ENCODE results near the gene RPLP1. TPM values are rescaled to one million over a fixed set of nuclear protein-coding genes. Genes with fewer than 3 reads are reported as not detected.

The RPLP1 gene
- total RNA-seq, 1 experiment from 2014 or later = 1,587 TPM

GRCh38 chr15:69486481-69487110 is 34.0 kb downstream of the RPLP1 start:
- no peak for TF ChIP-seq CTCF (IDR thresholded peaks at IDR 0.05; ENCODE audit: insufficient read depth in 1 of 2, low read depth in 1 of 2, low read length in 1 of 2, severe bottlenecking in 1 of 2, unreplicated experiment in 1 of 2)

GRCh38 chr15:69489073-69489571 is 36.5 kb downstream of the RPLP1 start:
- BruUV-seq (replicated peaks) = no TSS peak
- H3K27ac Mint-ChIP-seq (ENCODE audit: unreplicated experiment) = no peak overlapping the region
- DNase-seq = no peak
- CTCF ChIA-PET = no interaction called here
- no peaks in the 10 kb centered on the region for H3K9me3 Mint-ChIP-seq (ENCODE audit: unreplicated experiment)
- Histone ChIP-seq H3K36me3 (ENCODE audit: control insufficient read depth, insufficient read depth, low read length) (no peaks in the 10 kb centered on the region), H3K4me1 (no peaks in the 10 kb centered on the region), H3K9me3 (no peaks in the 10 kb centered on the region), H3K4me3 (ENCODE audit: low read depth, low read length) (no peak overlapping the region), H3K27me3 (replicated peaks; ENCODE audit: control insufficient read depth, insufficient read depth, low read length) (no peaks in the 10 kb centered on the region)
- H3K36me3 Mint-ChIP-seq (ENCODE audit: insufficient read depth, unreplicated experiment) = no peaks in the 10 kb centered on the region
- intact Hi-C loops (cut with micrococcal nuclease; ENCODE audit: unreplicated experiment) = no loop called here
- no peak overlapping the region for H3K4me3 Mint-ChIP-seq (ENCODE audit: unreplicated experiment)
- peaks cover 6% of the 10 kb centered on the region for H3K4me1 Mint-ChIP-seq (ENCODE audit: low read depth, unreplicated experiment)
- TF ChIP-seq CTCF (IDR thresholded peaks at IDR 0.05; ENCODE audit: insufficient read depth in 1 of 2, low read depth in 1 of 2, low read length in 1 of 2, severe bottlenecking in 1 of 2, unreplicated experiment in 1 of 2) = no peak
- POLR2A ChIA-PET = no interaction called here
- no peaks in the 10 kb centered on the region for H3K27me3 Mint-ChIP-seq (ENCODE audit: insufficient read depth, unreplicated experiment)

More at GRCh38 chr15:69486481-69487110, 34.0 kb downstream of the RPLP1 start:
- no peaks in the 10 kb centered on the region for H3K4me1 ChIP-seq
- no peaks in the 10 kb centered on the region for H3K9me3 Mint-ChIP-seq (ENCODE audit: unreplicated experiment)
- intact Hi-C loops (cut with micrococcal nuclease; ENCODE audit: unreplicated experiment) = no loop called here
- no peaks in the 10 kb centered on the region for H3K27me3 Mint-ChIP-seq (ENCODE audit: insufficient read depth, unreplicated experiment)
- no peaks in the 10 kb centered on the region for H3K27me3 ChIP-seq (replicated peaks; ENCODE audit: control insufficient read depth, insufficient read depth, low read length)
- no peaks in the 10 kb centered on the region for H3K9me3 ChIP-seq
- no peak overlapping the region for H3K4me3 Mint-ChIP-seq (ENCODE audit: unreplicated experiment)
- no peak overlapping the region for H3K27ac Mint-ChIP-seq (ENCODE audit: unreplicated experiment)
- no TSS peak for BruUV-seq (replicated peaks)
- no peak for DNase-seq
- H3K4me1 Mint-ChIP-seq (ENCODE audit: low read depth, unreplicated experiment) = no peaks in the 10 kb centered on the region
- no peak overlapping the region for H3K4me3 ChIP-seq (ENCODE audit: low read depth, low read length)
- H3K36me3 Mint-ChIP-seq (ENCODE audit: insufficient read depth, unreplicated experiment) = no peaks in the 10 kb centered on the region
- H3K36me3 ChIP-seq (ENCODE audit: control insufficient read depth, insufficient read depth, low read length) = no peaks in the 10 kb centered on the region
- POLR2A ChIA-PET = no interaction called here
- CTCF ChIA-PET = no interaction called here

GRCh38 chr15:69490356-69491037 is 37.9 kb downstream of the RPLP1 start:
- Mint-ChIP-seq H3K36me3 (ENCODE audit: insufficient read depth, unreplicated experiment) (no peaks in the 10 kb centered on the region), H3K4me3 (ENCODE audit: unreplicated experiment) (no peak overlapping the region), H3K27me3 (ENCODE audit: insufficient read depth, unreplicated experiment) (no peaks in the 10 kb centered on the region), H3K9me3 (ENCODE audit: unreplicated experiment) (no peaks in the 10 kb centered on the region), H3K27ac (ENCODE audit: unreplicated experiment) (no peak overlapping the region), H3K4me1 (ENCODE audit: low read depth, unreplicated experiment) (peaks cover 6% of the 10 kb centered on the region)
- TF ChIP-seq CTCF (IDR thresholded peaks at IDR 0.05; ENCODE audit: insufficient read depth in 1 of 2, low read depth in 1 of 2, low read length in 1 of 2, severe bottlenecking in 1 of 2, unreplicated experiment in 1 of 2) = no peak
- intact Hi-C loops (cut with micrococcal nuclease; ENCODE audit: unreplicated experiment) = no loop called here
- Histone ChIP-seq H3K4me1 (no peaks in the 10 kb centered on the region), H3K27me3 (replicated peaks; ENCODE audit: control insufficient read depth, insufficient read depth, low read length) (no peaks in the 10 kb centered on the region), H3K4me3 (ENCODE audit: low read depth, low read length) (no peak overlapping the region), H3K9me3 (no peaks in the 10 kb centered on the region), H3K36me3 (ENCODE audit: control insufficient read depth, insufficient read depth, low read length) (no peaks in the 10 kb centered on the region)
- ChIA-PET POLR2A (no interaction called here), CTCF (no interaction called here)
- no peak for DNase-seq
- no TSS peak for BruUV-seq (replicated peaks)

All from Caco-2 (cell line).